Nephron (organoid): Measurements from ENCODE around the gene MELTF.

Source experiments
- H3K27ac Mint-ChIP-seq, 3 experiments: 2 replicates each; pipeline ENCODE4 v1.8.0; 2020; ENCODE audit warnings: mixed read lengths in 3 of 3, mild to moderate bottlenecking in 2 of 3, moderate library complexity in 1 of 3
- H3K27me3 Mint-ChIP-seq: 2 replicates; pipeline ENCODE4 v1.8.0; 2021; ENCODE audit warnings: low read depth, mild to moderate bottlenecking, moderate library complexity, mixed read lengths
- H3K36me3 Mint-ChIP-seq: 2 replicates; pipeline ENCODE4 v1.8.0; 2020; ENCODE audit warnings: low read depth, mixed read lengths
- H3K4me1 Mint-ChIP-seq: 2 replicates; pipeline ENCODE4 v1.8.0; 2020; ENCODE audit warnings: mixed read lengths
- H3K4me3 Mint-ChIP-seq, 3 experiments: 2 replicates each; pipeline ENCODE4 v1.8.0; 2020; ENCODE audit warnings: mild to moderate bottlenecking in 3 of 3, mixed read lengths in 3 of 3, moderate library complexity in 2 of 3
- H3K9me3 Mint-ChIP-seq: 2 replicates; pipeline ENCODE4 v1.8.0; 2020; ENCODE audit warnings: mixed read lengths
- TF ChIP-seq, protein P1 (sequence below), 3 experiments: fragments of 200-600 bp; sonication (generic); IDR thresholded peaks; one replicate each; pipeline ENCODE4 v1.5.0; 2021; ENCODE audit warnings: antibody characterized with exemption in 3 of 3; ENCODE audit not compliant: unreplicated experiment in 3 of 3

MELTF gene

DNA sequence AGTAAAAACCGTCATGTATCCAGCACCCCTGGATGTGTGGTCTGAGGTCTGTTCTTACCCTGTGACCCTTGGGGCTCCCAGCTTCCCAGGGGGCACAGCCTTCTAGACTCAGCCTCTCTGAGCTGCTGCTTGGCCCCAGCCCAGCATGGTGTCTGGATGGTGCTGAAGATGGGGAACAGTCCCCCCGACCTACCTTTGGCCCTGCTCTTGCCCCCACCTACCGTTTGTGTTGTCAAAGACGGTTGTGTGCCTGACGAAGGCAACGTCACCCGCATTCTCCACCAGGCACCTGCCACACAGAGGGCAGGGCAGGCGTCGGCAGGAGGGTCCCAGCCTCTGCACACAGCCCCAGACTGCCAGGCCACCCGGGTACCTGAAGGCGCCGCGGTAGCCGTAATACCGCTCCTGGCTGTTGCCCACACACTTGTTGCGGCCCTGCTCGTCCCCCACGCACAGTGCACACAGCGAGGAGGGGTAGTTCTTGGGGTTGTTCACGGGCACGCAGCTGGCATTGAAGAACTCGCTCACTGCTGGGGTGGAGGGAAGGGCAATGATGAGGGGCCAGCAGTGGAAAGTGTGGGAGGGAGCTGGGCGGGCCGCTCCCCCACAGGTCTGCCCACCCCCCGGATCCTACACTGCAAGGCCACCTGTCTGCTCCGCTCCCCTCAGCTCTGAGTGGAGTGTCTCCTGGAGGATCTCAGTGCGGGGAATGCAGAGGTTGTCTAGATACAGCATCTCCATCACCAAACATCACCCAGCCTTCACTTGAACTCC is 21.0 kb downstream of the MELTF start:
- H3K27me3 Mint-ChIP-seq: peaks cover 12% of the 10 kb centered on the region
- H3K9me3 Mint-ChIP-seq: no peaks in the 10 kb centered on the region
- H3K4me3 Mint-ChIP-seq: no peak overlapping the region
- TF ChIP-seq, protein P1, sequence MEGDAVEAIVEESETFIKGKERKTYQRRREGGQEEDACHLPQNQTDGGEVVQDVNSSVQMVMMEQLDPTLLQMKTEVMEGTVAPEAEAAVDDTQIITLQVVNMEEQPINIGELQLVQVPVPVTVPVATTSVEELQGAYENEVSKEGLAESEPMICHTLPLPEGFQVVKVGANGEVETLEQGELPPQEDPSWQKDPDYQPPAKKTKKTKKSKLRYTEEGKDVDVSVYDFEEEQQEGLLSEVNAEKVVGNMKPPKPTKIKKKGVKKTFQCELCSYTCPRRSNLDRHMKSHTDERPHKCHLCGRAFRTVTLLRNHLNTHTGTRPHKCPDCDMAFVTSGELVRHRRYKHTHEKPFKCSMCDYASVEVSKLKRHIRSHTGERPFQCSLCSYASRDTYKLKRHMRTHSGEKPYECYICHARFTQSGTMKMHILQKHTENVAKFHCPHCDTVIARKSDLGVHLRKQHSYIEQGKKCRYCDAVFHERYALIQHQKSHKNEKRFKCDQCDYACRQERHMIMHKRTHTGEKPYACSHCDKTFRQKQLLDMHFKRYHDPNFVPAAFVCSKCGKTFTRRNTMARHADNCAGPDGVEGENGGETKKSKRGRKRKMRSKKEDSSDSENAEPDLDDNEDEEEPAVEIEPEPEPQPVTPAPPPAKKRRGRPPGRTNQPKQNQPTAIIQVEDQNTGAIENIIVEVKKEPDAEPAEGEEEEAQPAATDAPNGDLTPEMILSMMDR (IDR thresholded peaks at IDR 0.05; ENCODE audit: unreplicated experiment in 3 of 3): no peak
- peaks cover 7% of the 10 kb centered on the region for H3K36me3 Mint-ChIP-seq
- peaks cover 16% of the 10 kb centered on the region for H3K4me1 Mint-ChIP-seq
- no peak overlapping the region for H3K27ac Mint-ChIP-seq

DNA sequence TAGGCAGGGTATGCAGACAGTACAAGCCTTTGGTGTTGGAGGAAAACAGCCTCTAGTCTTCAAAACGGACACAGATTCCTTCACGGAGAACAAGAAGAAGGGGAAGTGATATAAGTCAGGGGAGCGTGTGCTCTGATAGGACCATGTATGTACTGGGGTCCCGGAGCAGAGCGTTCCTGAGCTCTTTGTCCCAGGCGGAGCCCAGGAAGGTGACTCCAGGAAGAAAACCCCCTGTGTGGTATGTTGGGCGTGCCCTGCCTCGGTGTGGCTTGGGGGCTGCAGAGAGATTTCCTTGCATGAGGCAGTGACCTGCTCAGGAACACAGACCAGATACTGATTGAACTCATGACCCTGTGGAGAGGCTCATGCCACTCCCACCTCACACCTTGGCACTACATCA is 21.7 kb downstream of the MELTF start:
- Mint-ChIP-seq H3K4me1 (peaks cover 16% of the 10 kb centered on the region), H3K36me3 (peaks cover 7% of the 10 kb centered on the region), H3K27ac (peak overlapping the region in 1 of 3 experiments; percentile 17), H3K4me3 (no peak overlapping the region), H3K27me3 (peaks cover 12% of the 10 kb centered on the region), H3K9me3 (no peaks in the 10 kb centered on the region)
- TF ChIP-seq, protein P1 (IDR thresholded peaks at IDR 0.05; ENCODE audit: unreplicated experiment in 3 of 3): no peak

DNA sequence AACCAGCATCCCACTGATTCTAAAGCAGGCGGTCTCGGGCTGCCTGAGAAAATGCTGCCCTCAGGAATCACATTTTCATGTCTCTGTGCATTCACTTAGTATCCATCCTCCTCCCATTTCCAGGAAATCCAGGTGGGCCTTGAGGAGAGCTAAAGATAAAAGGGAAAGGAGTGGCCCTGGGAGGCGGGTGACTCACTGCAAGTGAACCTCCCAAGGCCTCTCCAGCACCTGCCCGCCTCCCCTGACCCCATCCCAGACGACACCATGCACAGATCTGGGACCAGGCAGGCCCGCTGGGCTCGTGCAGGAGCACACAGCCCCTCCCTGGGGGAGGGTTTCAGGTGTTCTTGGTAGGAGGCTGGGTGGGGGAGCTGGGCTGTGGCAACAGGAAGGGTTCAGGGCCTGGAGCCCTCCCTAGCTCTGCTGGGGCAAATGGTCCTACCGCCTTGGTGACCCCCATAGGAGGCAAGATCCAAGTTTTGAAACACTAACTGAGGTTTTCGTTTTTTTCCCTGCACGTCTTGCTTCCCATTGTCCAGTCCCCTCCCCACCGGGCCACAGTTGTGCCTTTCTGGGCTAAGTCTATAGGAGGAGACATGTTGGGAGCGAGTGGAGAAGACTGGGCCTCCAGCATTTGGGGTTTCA is 22.2 kb downstream of the MELTF start:
- H3K27ac Mint-ChIP-seq: peak overlapping the region in 1 of 3 experiments; percentile 17
- no peaks in the 10 kb centered on the region for H3K9me3 Mint-ChIP-seq
- TF ChIP-seq, protein P1 (IDR thresholded peaks at IDR 0.05; ENCODE audit: unreplicated experiment in 3 of 3): no peak
- peaks cover 7% of the 10 kb centered on the region for H3K36me3 Mint-ChIP-seq
- no peak overlapping the region for H3K4me3 Mint-ChIP-seq
- peaks cover 12% of the 10 kb centered on the region for H3K27me3 Mint-ChIP-seq
- H3K4me1 Mint-ChIP-seq: peaks cover 16% of the 10 kb centered on the region

DNA sequence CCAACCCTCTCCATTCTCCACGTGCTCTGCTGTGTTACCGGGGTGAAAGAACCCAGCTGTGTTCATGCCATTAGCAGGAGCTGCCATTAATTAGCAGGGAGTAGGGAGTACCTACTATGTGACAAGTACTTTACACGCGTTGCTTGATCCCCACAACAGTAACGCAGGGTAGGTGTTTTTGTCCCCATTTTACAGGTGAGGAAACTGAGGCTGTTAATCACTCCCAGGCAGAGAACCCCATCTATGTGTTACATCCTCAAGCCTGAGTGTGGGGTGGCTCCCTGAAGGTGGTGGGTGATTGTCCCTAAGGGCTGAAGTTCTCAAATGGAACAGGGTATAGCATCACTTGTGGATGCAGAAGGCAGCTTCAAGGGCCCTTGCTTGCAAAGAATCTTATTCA is 22.8 kb downstream of the MELTF start:
- TF ChIP-seq, protein P1 (IDR thresholded peaks at IDR 0.05; ENCODE audit: unreplicated experiment in 3 of 3): no peak
- H3K36me3 Mint-ChIP-seq: peaks cover 7% of the 10 kb centered on the region
- H3K27me3 Mint-ChIP-seq: peaks cover 12% of the 10 kb centered on the region
- H3K4me1 Mint-ChIP-seq: peaks cover 17% of the 10 kb centered on the region
- no peak overlapping the region for H3K4me3 Mint-ChIP-seq
- no peak overlapping the region for H3K27ac Mint-ChIP-seq
- H3K9me3 Mint-ChIP-seq: no peaks in the 10 kb centered on the region

DNA sequence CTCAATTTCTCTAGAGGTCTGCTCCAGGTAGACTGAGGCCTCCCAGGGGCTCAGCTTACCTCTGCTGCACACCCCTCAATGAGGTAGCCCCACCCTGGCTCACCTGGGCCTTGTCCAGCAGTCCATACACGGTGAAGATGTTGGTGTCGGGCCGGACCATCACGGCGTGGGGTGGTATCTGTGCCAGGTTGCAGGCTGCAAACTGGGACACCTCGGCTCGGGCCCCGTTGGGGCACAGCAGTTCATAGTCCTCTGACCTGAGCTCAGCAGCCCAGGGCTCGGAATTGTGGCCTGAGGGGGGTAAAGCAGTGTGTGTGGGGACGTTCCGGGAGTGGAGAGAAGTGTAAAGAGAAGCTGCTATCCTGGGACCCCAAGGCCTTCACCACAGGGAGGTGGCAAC is 23.2 kb downstream of the MELTF start:
- H3K9me3 Mint-ChIP-seq: no peaks in the 10 kb centered on the region
- H3K27me3 Mint-ChIP-seq: peaks cover 12% of the 10 kb centered on the region
- no peak overlapping the region for H3K27ac Mint-ChIP-seq

More for the DNA sequence above, 23.2 kb downstream of the MELTF start:
- Mint-ChIP-seq H3K4me3 (no peak overlapping the region), H3K36me3 (peaks cover 7% of the 10 kb centered on the region), H3K4me1 (peaks cover 21% of the 10 kb centered on the region)
- TF ChIP-seq, protein P1 (IDR thresholded peaks at IDR 0.05; ENCODE audit: unreplicated experiment in 3 of 3): no peak
